DMS153 (cell line): ENCODE results near the gene BYSL.

ENCODE experiments used
- DNase-seq: peaks from one replicate; lab custom pipeline; 2025; lab: John Stamatoyannopoulos, UW

Gene BYSL

DNA sequence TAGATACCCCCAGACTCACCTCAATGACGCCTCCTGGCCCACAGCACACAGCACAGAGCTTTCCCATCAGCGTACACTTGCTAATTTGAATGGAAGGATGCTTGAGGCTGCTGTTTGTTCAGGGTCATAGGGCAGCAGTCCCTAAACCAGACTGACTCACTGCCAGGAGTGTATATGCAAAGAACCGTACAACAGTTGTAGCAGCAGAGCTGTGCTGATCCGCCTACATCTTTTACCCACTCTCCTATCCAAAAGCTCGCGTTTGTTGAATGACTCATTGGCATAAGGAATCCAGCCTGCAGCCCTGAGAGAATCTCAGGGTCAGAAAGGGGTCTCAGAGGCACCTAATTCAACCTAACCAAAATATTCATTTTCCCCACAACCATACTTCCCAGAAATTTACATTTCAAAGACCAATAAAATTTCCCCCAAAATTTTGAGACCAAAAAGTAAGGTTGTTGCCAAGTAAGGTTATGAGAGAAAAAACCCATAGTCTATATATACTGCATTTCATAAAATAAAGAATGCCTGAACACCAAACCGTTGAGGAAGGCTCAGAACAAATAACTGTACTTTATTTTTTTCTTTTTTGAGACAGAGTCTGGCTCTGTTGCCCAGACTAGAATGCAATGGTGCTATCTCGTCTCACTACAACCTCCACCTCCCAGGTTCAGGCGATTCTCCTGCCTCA is 55.6 kb downstream of the BYSL start:
- no peak for DNase-seq
